ENCODE data around the gene CCRL2.

Gene CCRL2

GRCh38 chr3:46406443-46406787 lies 644 bp upstream of the CCRL2 start:
- no peak for DNase-seq (ENCODE audit: extremely low read depth, low read depth)
- no peak for TF ChIP-seq CTCF (IDR thresholded peaks at IDR 0.05; ENCODE audit: low read depth, low read length)

- no peak for DNase-seq (ENCODE audit: extremely low read depth, low read depth)
- TF ChIP-seq CTCF (IDR thresholded peaks at IDR 0.05; ENCODE audit: low read depth, low read length): no peak
These were observed 911 bp downstream of the CCRL2 start for GRCh38 chr3:46407970-46408369.

GRCh38 chr3:46408853-46409252 lies 1.8 kb downstream of the CCRL2 start:
- no peak for TF ChIP-seq CTCF (IDR thresholded peaks at IDR 0.05; ENCODE audit: low read depth, low read length)
- no peak for DNase-seq (ENCODE audit: extremely low read depth, low read depth)

- DNase-seq (ENCODE audit: extremely low read depth, low read depth): no peak
- TF ChIP-seq CTCF (IDR thresholded peaks at IDR 0.05; ENCODE audit: low read depth, low read length): no peak
These were observed 2.9 kb downstream of the CCRL2 start for GRCh38 chr3:46409739-46410489.

- TF ChIP-seq CTCF (IDR thresholded peaks at IDR 0.05; ENCODE audit: low read depth, low read length): no peak
- no peak for DNase-seq (ENCODE audit: extremely low read depth, low read depth)
These were observed 3.6 kb downstream of the CCRL2 start for GRCh38 chr3:46410669-46411068.

- DNase-seq (ENCODE audit: extremely low read depth, low read depth): no peak
- no peak; the same call in 1 of the 2 replicates for TF ChIP-seq CTCF (IDR thresholded peaks at IDR 0.05; ENCODE audit: low read depth, low read length)
These were observed 4.2 kb downstream of the CCRL2 start for GRCh38 chr3:46411271-46411670.

GRCh38 chr3:46412786-46413298 lies 5.8 kb downstream of the CCRL2 start:
- DNase-seq (ENCODE audit: extremely low read depth, low read depth): no peak
- no peak for TF ChIP-seq CTCF (IDR thresholded peaks at IDR 0.05; ENCODE audit: low read depth, low read length)
